IgD-negative memory B cell (primary cell): ENCODE data around the gene AAR2. TPM values are rescaled to one million over a fixed set of nuclear protein-coding genes. Genes with fewer than 3 reads are reported as not detected.

Source experiments
- H3K27ac Mint-ChIP-seq, 3 donors: one replicate each; pipeline ENCODE4 v1.8.0; 2020 to 2022; ENCODE audit warnings: mild to moderate bottlenecking in 3 of 3, mixed read lengths in 3 of 3, moderate library complexity in 1 of 3
- H3K27me3 Mint-ChIP-seq: one replicate; pipeline ENCODE4 v1.8.0; 2021; ENCODE audit warnings: mixed read lengths
- H3K36me3 Mint-ChIP-seq: one replicate; pipeline ENCODE4 v1.8.0; 2020; ENCODE audit warnings: mild to moderate bottlenecking, mixed read lengths
- H3K4me1 Mint-ChIP-seq, 3 donors: one replicate each; pipeline ENCODE4 v1.8.0; 2020 to 2022; ENCODE audit warnings: mixed read lengths in 3 of 3, mild to moderate bottlenecking in 1 of 3
- H3K4me3 Mint-ChIP-seq, 4 donors: one replicate each; pipeline ENCODE4 v1.8.0; 2020 to 2022; ENCODE audit warnings: mild to moderate bottlenecking in 4 of 4, mixed read lengths in 4 of 4, moderate library complexity in 3 of 4
- H3K9me3 Mint-ChIP-seq, 3 donors: one replicate each; pipeline ENCODE4 v1.8.0; 2020 to 2021; ENCODE audit warnings: mixed read lengths in 3 of 3, mild to moderate bottlenecking in 1 of 3
- polyA plus RNA-seq: library from polyadenylated mRNA; unstranded; fragments of 300-500 nt; fragmentation: Illumina TruSeq; gene quantifications from one replicate; pipeline ENCODE4 v1.2.3, GENCODE V29; 2021

The AAR2 gene
- polyA plus RNA-seq, 1 donor from 2014 or later = 30.8 TPM

DNA sequence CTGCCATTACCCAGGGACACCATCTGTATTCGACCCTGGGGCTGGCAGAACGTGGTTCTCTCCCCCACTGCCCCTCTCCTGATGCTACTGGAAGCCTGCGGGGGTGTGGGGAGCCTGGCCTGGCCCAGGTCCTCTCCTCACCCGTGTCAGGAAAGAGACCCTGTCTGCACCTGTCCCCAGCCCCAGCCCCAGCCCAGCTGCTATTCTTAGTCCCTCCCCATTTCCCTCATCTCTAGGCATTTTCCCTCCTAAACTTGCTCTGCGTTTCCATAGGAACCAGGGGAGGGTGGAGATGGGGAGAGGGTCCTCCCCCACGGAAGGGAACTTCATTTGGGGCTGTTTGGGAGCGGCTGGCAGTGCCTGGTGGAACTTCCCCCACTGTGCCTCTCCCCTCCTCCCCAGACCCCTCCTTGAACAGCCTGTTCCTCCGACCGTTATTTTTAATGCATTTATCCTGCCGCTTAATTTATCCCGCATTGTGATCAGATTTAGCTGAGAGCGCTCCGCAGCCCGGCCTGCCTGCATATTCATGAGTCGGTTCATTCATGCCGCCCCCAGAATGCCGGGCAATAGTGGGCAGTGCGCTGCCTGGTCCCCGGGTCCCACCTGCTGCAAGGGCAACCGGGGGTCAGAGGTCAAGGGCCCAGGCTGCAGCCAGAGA, 38.0 kb downstream of the AAR2 start:
- Mint-ChIP-seq H3K36me3 (no peaks in the 10 kb centered on the region), H3K4me1 (no peaks in the 10 kb centered on the region), H3K27ac (no peak overlapping the region), H3K9me3 (no peaks in the 10 kb centered on the region), H3K27me3 (peaks cover 11% of the 10 kb centered on the region), H3K4me3 (no peak overlapping the region)

GRCh38 chr20:36275011-36275410, 38.7 kb downstream of the AAR2 start:
- H3K4me1 Mint-ChIP-seq = no peaks in the 10 kb centered on the region

GRCh38 chr20:36275441-36276189, 39.3 kb downstream of the AAR2 start:
- Mint-ChIP-seq H3K27me3 (peaks cover 15% of the 10 kb centered on the region), H3K9me3 (no peaks in the 10 kb centered on the region), H3K27ac (no peak overlapping the region), H3K36me3 (no peaks in the 10 kb centered on the region), H3K4me3 (no peak overlapping the region), H3K4me1 (no peaks in the 10 kb centered on the region)

More at GRCh38 chr20:36275011-36275410, 38.7 kb downstream of the AAR2 start:
- no peaks in the 10 kb centered on the region for H3K9me3 Mint-ChIP-seq
- no peak overlapping the region for H3K27ac Mint-ChIP-seq
- H3K4me3 Mint-ChIP-seq = peak overlapping the region in 1 of 4 donors; percentile 49
- peaks cover 12% of the 10 kb centered on the region for H3K27me3 Mint-ChIP-seq
- no peaks in the 10 kb centered on the region for H3K36me3 Mint-ChIP-seq

DNA sequence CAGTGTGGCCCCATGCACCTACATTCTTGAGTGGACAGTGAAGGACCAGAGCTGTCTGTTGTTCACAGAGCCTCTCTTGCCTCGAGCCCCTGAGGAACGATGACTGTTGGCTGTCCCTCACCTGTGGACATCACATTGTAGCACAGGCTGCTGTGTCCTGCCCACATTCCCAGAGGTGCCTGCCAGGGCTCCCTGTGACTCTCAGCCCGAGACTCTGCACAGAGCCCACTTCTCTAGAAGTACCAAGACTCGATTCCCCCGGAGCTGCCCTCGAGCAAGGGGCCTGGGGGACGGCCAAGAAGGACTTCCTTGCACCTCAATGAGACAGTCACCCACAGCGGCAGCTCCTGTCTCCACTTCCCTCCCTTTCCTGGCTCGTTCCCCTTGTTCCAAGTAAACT, 41.3 kb downstream of the AAR2 start:
- peaks cover 0 to 2% (median 0%) of the 10 kb centered on the region in 3 donors for H3K9me3 Mint-ChIP-seq
- H3K27me3 Mint-ChIP-seq = peaks cover 20% of the 10 kb centered on the region
- H3K27ac Mint-ChIP-seq = no peak overlapping the region
- H3K4me3 Mint-ChIP-seq = no peak overlapping the region
- H3K36me3 Mint-ChIP-seq = no peaks in the 10 kb centered on the region
- no peaks in the 10 kb centered on the region for H3K4me1 Mint-ChIP-seq

DNA sequence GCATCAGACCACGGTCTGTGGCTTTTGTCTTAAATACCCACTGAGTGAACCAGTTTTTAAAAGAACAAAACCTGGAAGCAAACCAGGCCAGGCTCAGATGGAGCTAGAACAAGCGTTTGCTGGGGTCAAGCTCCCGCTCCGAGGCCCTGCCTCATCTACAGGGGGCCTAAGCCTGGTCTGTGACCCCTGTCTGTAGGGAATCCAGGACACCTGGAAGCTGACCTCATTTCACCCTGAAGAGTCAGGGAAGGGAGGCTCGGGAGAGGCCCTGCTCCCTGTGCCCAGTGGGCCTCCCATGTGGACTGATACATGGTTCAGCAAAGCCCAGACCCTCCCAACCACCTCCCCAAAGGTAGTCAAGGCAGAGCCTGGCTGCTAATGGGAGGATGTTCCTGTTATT, 43.1 kb downstream of the AAR2 start:
- H3K9me3 Mint-ChIP-seq = peaks cover 0 to 2% (median 0%) of the 10 kb centered on the region in 3 donors
- H3K36me3 Mint-ChIP-seq = no peaks in the 10 kb centered on the region
- no peak overlapping the region for H3K27ac Mint-ChIP-seq
- no peaks in the 10 kb centered on the region for H3K4me1 Mint-ChIP-seq
- no peak overlapping the region for H3K4me3 Mint-ChIP-seq
- peaks cover 18% of the 10 kb centered on the region for H3K27me3 Mint-ChIP-seq

DNA sequence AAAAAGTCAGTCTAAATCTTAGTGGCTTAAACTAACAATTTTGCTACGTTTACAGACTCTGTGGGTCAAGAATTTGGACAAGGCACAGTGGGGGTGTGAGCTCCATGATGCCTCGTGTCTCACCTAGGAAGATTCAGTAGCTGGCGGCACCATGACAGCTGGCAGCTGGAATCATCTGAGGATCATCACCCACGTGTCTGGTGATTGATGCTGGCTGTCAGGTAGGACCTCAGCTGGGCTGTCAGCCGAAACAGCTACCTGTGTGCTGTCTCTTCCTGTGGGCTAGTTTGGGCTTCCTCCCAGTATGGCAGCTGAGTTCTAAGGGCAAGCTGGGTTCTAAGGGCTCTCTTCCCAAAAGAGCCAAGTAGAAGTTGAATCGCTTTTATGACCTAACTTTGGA, 43.5 kb downstream of the AAR2 start:
- Mint-ChIP-seq H3K27me3 (peaks cover 16% of the 10 kb centered on the region), H3K4me1 (no peaks in the 10 kb centered on the region), H3K36me3 (no peaks in the 10 kb centered on the region), H3K9me3 (peaks cover 0 to 2% (median 0%) of the 10 kb centered on the region in 3 donors), H3K4me3 (no peak overlapping the region), H3K27ac (no peak overlapping the region)

- H3K27me3 Mint-ChIP-seq = peaks cover 11% of the 10 kb centered on the region
- H3K4me3 Mint-ChIP-seq = no peak overlapping the region
- H3K9me3 Mint-ChIP-seq = peaks cover 0 to 2% (median 0%) of the 10 kb centered on the region in 3 donors
- H3K27ac Mint-ChIP-seq = no peak overlapping the region
- no peaks in the 10 kb centered on the region for H3K36me3 Mint-ChIP-seq
- H3K4me1 Mint-ChIP-seq = no peaks in the 10 kb centered on the region
Observed at GRCh38 chr20:36281785-36282380, 45.6 kb downstream of the AAR2 start.

- H3K4me3 Mint-ChIP-seq = no peak overlapping the region
- H3K36me3 Mint-ChIP-seq = no peaks in the 10 kb centered on the region
- no peak overlapping the region for H3K27ac Mint-ChIP-seq
- H3K27me3 Mint-ChIP-seq = peaks cover 12% of the 10 kb centered on the region
- no peaks in the 10 kb centered on the region for H3K4me1 Mint-ChIP-seq
- H3K9me3 Mint-ChIP-seq = peaks cover 4 to 6% (median 5%) of the 10 kb centered on the region in 3 donors
Observed at GRCh38 chr20:36284751-36285150, 48.5 kb downstream of the AAR2 start.

DNA sequence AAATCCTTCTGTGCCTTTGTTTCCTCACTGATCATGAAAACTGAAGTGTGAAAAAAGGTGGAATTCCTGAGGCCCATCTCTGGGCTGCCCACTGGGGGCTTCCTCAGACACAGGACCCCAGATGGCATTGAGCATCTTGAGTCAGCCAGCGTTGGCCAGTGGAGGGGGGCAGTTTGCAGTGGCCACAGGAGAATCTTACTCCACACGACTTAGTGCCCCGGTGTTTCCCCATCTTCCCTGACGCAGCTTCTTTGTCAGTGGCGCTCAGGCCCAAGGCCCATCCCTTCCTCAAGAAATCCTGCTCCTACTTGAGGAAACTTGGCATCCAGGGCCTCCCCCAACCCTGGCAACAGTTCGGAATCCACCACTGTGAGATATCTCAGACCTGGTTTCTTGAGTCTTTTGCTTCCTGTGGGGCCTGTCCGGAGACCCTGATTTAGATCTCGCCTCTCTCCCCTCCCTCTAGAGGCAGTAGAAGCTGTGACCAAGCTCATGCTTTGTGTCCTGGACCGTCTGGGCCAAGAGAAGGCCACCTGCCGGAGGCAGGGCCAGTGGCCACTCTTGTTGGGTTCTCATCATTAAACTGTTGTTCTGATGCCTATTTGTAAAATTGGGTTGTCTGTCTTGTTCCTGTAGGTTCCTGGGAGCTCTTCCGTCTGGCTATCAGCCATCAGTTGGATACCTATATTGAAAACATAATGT, 49.6 kb downstream of the AAR2 start:
- Mint-ChIP-seq H3K9me3 (peaks cover 4 to 6% (median 5%) of the 10 kb centered on the region in 3 donors), H3K27me3 (peaks cover 7% of the 10 kb centered on the region), H3K36me3 (no peaks in the 10 kb centered on the region), H3K27ac (no peak overlapping the region), H3K4me3 (no peak overlapping the region), H3K4me1 (no peaks in the 10 kb centered on the region)

GRCh38 chr20:36297656-36298055, 61.4 kb downstream of the AAR2 start:
- H3K27me3 Mint-ChIP-seq = peaks cover 46% of the 10 kb centered on the region
- peak overlapping the region in 1 of 4 donors; percentile 8 for H3K4me3 Mint-ChIP-seq

DNA sequence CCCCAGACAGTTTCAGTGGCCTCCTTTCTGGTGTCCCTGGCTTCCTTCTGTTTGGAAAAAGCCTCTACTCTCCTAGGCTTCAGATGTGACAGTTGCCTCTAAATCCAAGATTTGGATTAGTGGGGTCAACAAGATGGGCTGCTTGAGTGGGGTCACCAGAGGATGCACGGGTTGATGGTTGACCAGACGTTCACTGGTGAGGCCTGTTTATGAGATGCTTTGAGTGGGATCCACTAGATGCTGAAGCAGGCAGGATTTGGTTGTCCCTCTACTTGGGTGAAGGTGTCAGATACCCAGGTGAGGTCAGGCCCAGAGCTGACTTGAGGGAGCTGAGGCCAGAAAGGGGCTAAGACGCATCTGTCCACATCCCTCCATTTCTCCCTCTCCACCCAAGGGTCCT, 61.8 kb downstream of the AAR2 start:
- H3K4me3 Mint-ChIP-seq = no peak overlapping the region
- H3K9me3 Mint-ChIP-seq = no peaks in the 10 kb centered on the region
- H3K4me1 Mint-ChIP-seq = no peaks in the 10 kb centered on the region
- H3K27me3 Mint-ChIP-seq = peaks cover 49% of the 10 kb centered on the region
- H3K36me3 Mint-ChIP-seq = peaks cover 1% of the 10 kb centered on the region
- H3K27ac Mint-ChIP-seq = no peak overlapping the region

More at GRCh38 chr20:36297656-36298055, 61.4 kb downstream of the AAR2 start:
- Mint-ChIP-seq H3K9me3 (no peaks in the 10 kb centered on the region), H3K36me3 (peaks cover 1% of the 10 kb centered on the region), H3K27ac (no peak overlapping the region), H3K4me1 (no peaks in the 10 kb centered on the region)

- Mint-ChIP-seq H3K27me3 (peaks cover 49% of the 10 kb centered on the region), H3K9me3 (no peaks in the 10 kb centered on the region)
Observed at GRCh38 chr20:36298795-36299339, 62.6 kb downstream of the AAR2 start.

DNA sequence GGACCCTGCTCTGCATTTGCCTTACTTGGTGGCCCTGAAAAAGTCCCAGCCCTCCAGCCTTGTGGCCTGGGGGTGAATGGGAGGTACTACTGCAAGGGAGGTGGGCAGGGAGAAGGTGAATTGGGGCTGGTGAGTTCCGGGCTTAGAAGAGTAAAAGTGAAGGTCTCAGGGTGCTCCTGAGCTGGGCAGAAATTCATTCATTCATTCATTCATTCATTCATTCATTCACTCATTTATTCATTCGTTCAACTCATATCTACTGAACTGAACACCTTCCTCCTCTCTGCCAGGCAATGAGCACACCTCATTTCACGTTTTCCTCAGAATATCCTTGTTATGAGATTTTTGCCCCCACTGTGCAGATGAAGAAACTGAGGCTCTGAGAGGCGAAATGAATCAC, 63.2 kb downstream of the AAR2 start:
- Mint-ChIP-seq H3K27ac (no peak overlapping the region), H3K36me3 (peaks cover 1% of the 10 kb centered on the region), H3K27me3 (peaks cover 53% of the 10 kb centered on the region), H3K9me3 (no peaks in the 10 kb centered on the region), H3K4me1 (peaks cover 0 to 5% (median 3%) of the 10 kb centered on the region in 3 donors), H3K4me3 (no peak overlapping the region)

More at GRCh38 chr20:36298795-36299339, 62.6 kb downstream of the AAR2 start:
- H3K4me3 Mint-ChIP-seq = no peak overlapping the region
- peak overlapping the region in 1 of 3 donors; percentile 80 for H3K27ac Mint-ChIP-seq
- H3K4me1 Mint-ChIP-seq = peaks cover 0 to 2% (median 0%) of the 10 kb centered on the region in 3 donors
- H3K36me3 Mint-ChIP-seq = peaks cover 1% of the 10 kb centered on the region

DNA sequence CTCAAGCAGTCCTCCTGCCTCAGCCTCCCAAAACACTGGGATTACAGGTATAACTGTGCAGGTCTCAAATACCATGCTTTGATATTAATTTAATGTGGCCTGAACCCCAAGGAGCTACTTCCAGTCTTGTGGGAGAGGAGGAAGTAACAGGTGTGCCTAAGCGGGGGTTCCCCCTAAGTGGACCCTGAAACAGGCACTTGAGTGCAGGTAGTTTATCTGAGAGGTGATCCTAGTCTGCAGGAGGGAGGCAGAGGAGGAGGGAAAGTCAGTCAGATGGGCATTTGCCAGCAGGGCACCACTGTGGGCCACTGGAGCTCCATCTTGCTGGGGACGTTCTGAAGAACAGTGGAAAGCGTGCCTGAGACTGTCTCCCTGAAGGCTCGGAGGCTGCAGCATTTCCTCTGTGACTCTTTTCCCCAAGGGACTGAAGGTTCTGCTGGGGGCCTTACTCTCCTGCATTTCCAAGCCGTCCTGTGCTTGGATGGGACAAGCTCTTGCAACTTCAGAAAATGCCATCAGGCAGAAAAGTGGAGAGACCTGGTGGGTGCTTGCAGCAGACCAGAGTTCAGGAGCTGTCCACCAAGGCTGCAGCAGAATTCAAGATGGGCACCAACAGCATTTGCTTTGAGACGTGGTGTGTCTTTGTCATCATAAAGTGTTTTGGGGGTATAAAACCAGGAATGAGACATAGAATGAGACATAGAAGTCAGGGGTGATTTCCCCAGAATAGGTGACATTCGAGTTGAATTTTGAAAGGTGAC, 65.3 kb downstream of the AAR2 start:
- peaks cover 0 to 8% (median 5%) of the 10 kb centered on the region in 3 donors for H3K4me1 Mint-ChIP-seq
- no peak overlapping the region for H3K4me3 Mint-ChIP-seq
- peaks cover 57% of the 10 kb centered on the region for H3K27me3 Mint-ChIP-seq
- no peak overlapping the region for H3K27ac Mint-ChIP-seq
- H3K9me3 Mint-ChIP-seq = no peaks in the 10 kb centered on the region
- H3K36me3 Mint-ChIP-seq = peaks cover 1% of the 10 kb centered on the region
